C4-2B (cell line): Measurements from ENCODE around the gene EIF2S3.

Experiments used
- H3K27ac ChIP-seq: fragments of 450-650 bp; 2 replicates; pipeline ENCODE4 v1.5.1; 2017
- ZFX ChIP-seq: fragments of 450-650 bp; IDR thresholded peaks from 2 replicates; pipeline ENCODE4 v1.6.1; 2017
- TF ChIP-seq, protein P1 (sequence below): fragments of 450-650 bp; conservative IDR thresholded peaks from 2 replicates; pipeline ENCODE4 v1.5.1; 2017; ENCODE audit warnings: mild to moderate bottlenecking

The EIF2S3 gene

DNA sequence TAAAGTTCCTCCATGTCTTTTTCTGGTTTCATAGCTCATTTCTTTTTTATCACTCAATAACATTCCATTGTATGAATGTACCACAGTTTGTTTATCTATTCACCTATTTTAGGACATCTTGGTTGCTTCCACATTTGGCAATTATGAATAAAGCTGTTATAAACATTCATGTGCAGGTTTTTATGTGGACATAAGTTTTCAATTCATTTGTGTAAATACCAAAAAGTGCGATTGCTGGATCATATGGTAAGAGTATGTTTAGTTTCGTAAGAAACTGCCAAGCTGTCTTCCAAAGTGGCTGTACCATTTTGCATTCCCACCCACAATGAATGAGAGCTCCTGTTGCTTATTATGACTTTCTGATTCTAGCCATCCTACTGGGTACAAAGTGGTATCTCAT lies 58.4 kb downstream of the EIF2S3 start:
- TF ChIP-seq ZFX, result no peak

DNA sequence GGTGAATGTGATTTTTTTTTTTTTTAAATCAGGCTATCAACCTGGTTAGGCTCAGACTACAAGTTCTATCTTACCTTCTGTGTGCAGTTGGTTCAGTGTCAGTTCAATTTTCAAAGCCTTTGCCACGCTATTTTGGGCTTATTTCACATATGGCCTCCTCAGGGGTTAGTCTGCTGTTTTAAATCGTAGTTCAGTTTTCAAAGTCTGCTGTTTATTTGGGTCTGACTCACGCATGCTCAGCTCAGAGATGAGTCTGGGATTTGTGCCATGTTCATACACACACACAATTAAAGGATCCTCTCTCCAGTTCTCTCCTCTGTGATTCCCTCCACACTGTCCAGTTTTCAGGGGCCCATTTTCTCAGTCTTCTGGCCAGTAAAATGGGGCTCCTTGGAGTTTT lies 62.5 kb downstream of the EIF2S3 start:
- H3K27ac ChIP-seq, result no peak overlapping the region
- TF ChIP-seq ZFX, result no peak
- TF ChIP-seq, protein P1, sequence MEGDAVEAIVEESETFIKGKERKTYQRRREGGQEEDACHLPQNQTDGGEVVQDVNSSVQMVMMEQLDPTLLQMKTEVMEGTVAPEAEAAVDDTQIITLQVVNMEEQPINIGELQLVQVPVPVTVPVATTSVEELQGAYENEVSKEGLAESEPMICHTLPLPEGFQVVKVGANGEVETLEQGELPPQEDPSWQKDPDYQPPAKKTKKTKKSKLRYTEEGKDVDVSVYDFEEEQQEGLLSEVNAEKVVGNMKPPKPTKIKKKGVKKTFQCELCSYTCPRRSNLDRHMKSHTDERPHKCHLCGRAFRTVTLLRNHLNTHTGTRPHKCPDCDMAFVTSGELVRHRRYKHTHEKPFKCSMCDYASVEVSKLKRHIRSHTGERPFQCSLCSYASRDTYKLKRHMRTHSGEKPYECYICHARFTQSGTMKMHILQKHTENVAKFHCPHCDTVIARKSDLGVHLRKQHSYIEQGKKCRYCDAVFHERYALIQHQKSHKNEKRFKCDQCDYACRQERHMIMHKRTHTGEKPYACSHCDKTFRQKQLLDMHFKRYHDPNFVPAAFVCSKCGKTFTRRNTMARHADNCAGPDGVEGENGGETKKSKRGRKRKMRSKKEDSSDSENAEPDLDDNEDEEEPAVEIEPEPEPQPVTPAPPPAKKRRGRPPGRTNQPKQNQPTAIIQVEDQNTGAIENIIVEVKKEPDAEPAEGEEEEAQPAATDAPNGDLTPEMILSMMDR, result no peak

More for the DNA sequence above, 58.4 kb downstream of the EIF2S3 start:
- no peak overlapping the region for H3K27ac ChIP-seq

DNA sequence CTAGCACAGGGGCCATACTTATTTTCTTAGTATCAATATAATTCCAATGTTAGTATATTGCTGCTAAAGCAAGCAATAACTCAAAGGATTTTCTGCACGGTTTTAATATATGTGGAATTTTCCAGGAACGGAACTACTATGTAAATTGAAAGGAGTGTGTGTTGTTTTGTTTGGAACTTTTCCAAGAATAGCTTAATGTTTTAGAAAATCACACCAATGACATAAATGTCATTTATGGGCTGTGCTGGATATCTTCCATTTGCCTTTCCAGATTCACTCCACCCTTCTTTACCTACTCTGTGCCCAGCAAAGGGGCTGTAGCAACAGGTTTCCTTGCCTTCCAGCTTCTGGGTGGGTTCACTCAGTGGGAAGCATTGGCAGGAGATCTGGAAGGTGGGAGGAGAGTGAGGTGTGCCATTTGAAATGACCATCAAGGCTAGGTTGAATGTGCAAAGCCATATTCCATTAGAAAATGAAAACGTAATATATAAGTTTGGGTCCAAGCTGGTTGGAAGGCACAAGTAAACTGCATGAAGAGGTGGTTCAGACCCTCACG lies 69.6 kb downstream of the EIF2S3 start:
- TF ChIP-seq, protein P1, result no peak
- no peak for TF ChIP-seq ZFX
- H3K27ac ChIP-seq, result no peak overlapping the region

GRCh38 chrX:24125028-24125612 lies 70.4 kb downstream of the EIF2S3 start:
- H3K27ac ChIP-seq, result no peak overlapping the region
- TF ChIP-seq, protein P1, result no peak
- TF ChIP-seq ZFX, result no peak
